ENCODE data around the gene PSRC1.

Gene PSRC1

GRCh38 chr1:109264379-109264755, 18.6 kb downstream of the PSRC1 start:
- no peak for TF ChIP-seq CTCF (IDR thresholded peaks at IDR 0.05; ENCODE audit: control insufficient read depth, insufficient read depth, low read depth, low read length, missing control alignments)
- DNase-seq (ENCODE audit: low read depth): no peak
- H3K4me3 ChIP-seq (ENCODE audit: control insufficient read depth, low read depth, low read length): no peak overlapping the region

GRCh38 chr1:109263597-109264378, 19.2 kb downstream of the PSRC1 start:
- DNase-seq (ENCODE audit: low read depth): no peak
- H3K4me3 ChIP-seq (ENCODE audit: control insufficient read depth, low read depth, low read length): no peak overlapping the region

GRCh38 chr1:109263234-109263596, 19.7 kb downstream of the PSRC1 start:
- DNase-seq (ENCODE audit: low read depth): no peak
- TF ChIP-seq CTCF (IDR thresholded peaks at IDR 0.05; ENCODE audit: control insufficient read depth, insufficient read depth, low read depth, low read length, missing control alignments): no peak
- no peak overlapping the region for H3K4me3 ChIP-seq (ENCODE audit: control insufficient read depth, low read depth, low read length)

More at GRCh38 chr1:109263597-109264378, 19.2 kb downstream of the PSRC1 start:
- peak; percentile 100 for TF ChIP-seq CTCF (IDR thresholded peaks at IDR 0.05; ENCODE audit: control insufficient read depth, insufficient read depth, low read depth, low read length, missing control alignments)

GRCh38 chr1:109262231-109263055, 20.5 kb downstream of the PSRC1 start:
- DNase-seq (ENCODE audit: low read depth): no peak
- H3K4me3 ChIP-seq (ENCODE audit: control insufficient read depth, low read depth, low read length): no peak overlapping the region
- TF ChIP-seq CTCF (IDR thresholded peaks at IDR 0.05; ENCODE audit: control insufficient read depth, insufficient read depth, low read depth, low read length, missing control alignments): no peak

- no peak for DNase-seq (ENCODE audit: low read depth)
- H3K4me3 ChIP-seq (ENCODE audit: control insufficient read depth, low read depth, low read length): no peak overlapping the region
- no peak for TF ChIP-seq CTCF (IDR thresholded peaks at IDR 0.05; ENCODE audit: control insufficient read depth, insufficient read depth, low read depth, low read length, missing control alignments)
Observed at GRCh38 chr1:109261578-109261977, 21.4 kb downstream of the PSRC1 start.

- no peak for DNase-seq (ENCODE audit: low read depth)
- no peak overlapping the region for H3K4me3 ChIP-seq (ENCODE audit: control insufficient read depth, low read depth, low read length)
- TF ChIP-seq CTCF (IDR thresholded peaks at IDR 0.05; ENCODE audit: control insufficient read depth, insufficient read depth, low read depth, low read length, missing control alignments): no peak
Observed at GRCh38 chr1:109261006-109261405, 21.9 kb downstream of the PSRC1 start.
